ENCODE data around the gene TRIM32. TPM values are rescaled to one million over a fixed set of nuclear protein-coding genes. Genes with fewer than 3 reads are reported as not detected.

TRIM32 gene
- polyA plus RNA-seq, 3 donors, result 0.40 to 1.4 (median 1.3) TPM

DNA sequence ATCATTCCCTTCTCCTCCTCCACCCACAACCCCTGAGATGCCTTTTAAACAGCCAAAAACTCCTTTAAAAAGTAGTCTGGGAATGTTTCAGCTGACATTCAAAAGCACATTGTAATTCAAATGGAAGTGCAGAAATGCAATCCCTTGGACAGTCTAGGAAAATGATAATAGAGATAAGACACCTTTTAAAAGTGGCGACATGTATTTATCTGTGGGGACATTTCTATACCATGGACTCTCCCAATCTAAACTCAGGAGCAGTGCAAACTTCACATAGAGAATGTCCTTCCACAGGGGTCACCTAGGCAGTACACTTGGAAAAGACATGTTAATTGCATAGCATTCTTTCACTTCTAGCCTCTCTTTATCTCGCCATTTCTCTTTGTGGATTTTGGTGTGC lies 33.0 kb downstream of the TRIM32 start:
- no peak overlapping the region for H3K4me3 ChIP-seq (replicated peaks in 1 of 3; ENCODE audit: low read depth in 2 of 3, low read length in 3 of 3)
- peaks cover 0 to 8% (median 1%) of the 10 kb centered on the region in 7 donors for H3K9me3 Mint-ChIP-seq
- no peaks in the 10 kb centered on the region for H3K9me3 ChIP-seq (replicated peaks in 1 of 2; ENCODE audit: control insufficient read depth in 1 of 2, insufficient read depth in 1 of 2, low read length in 2 of 2)
- no peaks in the 10 kb centered on the region for H3K27me3 ChIP-seq (ENCODE audit: control insufficient read depth in 2 of 2, insufficient read depth in 2 of 2, low read length in 2 of 2)
- no peaks in the 10 kb centered on the region for H3K4me1 Mint-ChIP-seq
- no CpG with 5 or more reads among the region's 2 CpGs for WGBS (ENCODE audit: insufficient coverage)
- no peaks in the 10 kb centered on the region for H3K36me3 ChIP-seq (replicated peaks in 1 of 2; ENCODE audit: control insufficient read depth in 1 of 2, insufficient read depth in 2 of 2, low read length in 2 of 2)
- H3K79me2 ChIP-seq (ENCODE audit: insufficient read depth, low read length), result no peaks in the 10 kb centered on the region
- no peak overlapping the region for H3K27ac ChIP-seq (ENCODE audit: low read depth in 1 of 2, low read length in 2 of 2)
- H4K20me1 ChIP-seq (ENCODE audit: insufficient read depth, low read length), result no peaks in the 10 kb centered on the region
- no peaks in the 10 kb centered on the region for H3K4me1 ChIP-seq (ENCODE audit: control insufficient read depth in 1 of 2, insufficient read depth in 2 of 2, low read length in 2 of 2)
- TF ChIP-seq, protein P1, sequence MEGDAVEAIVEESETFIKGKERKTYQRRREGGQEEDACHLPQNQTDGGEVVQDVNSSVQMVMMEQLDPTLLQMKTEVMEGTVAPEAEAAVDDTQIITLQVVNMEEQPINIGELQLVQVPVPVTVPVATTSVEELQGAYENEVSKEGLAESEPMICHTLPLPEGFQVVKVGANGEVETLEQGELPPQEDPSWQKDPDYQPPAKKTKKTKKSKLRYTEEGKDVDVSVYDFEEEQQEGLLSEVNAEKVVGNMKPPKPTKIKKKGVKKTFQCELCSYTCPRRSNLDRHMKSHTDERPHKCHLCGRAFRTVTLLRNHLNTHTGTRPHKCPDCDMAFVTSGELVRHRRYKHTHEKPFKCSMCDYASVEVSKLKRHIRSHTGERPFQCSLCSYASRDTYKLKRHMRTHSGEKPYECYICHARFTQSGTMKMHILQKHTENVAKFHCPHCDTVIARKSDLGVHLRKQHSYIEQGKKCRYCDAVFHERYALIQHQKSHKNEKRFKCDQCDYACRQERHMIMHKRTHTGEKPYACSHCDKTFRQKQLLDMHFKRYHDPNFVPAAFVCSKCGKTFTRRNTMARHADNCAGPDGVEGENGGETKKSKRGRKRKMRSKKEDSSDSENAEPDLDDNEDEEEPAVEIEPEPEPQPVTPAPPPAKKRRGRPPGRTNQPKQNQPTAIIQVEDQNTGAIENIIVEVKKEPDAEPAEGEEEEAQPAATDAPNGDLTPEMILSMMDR (IDR thresholded peaks at IDR 0.05), result no peak
- no peak overlapping the region for H3K4me3 Mint-ChIP-seq
- H3K27ac Mint-ChIP-seq, result no peak overlapping the region
- peaks cover 2 to 5% (median 4%) of the 10 kb centered on the region in 3 donors for H3K27me3 Mint-ChIP-seq (ENCODE audit: low read depth in 3 of 3)
- no peak overlapping the region for H3K9ac ChIP-seq (ENCODE audit: insufficient read depth, low read length, poor library complexity, severe bottlenecking)
- intact Hi-C loops (cut with micrococcal nuclease), result no loop called here
- no peak overlapping the region for H2AFZ ChIP-seq (ENCODE audit: insufficient read depth, low read depth, low read length, poor library complexity, severe bottlenecking)
- no peak for DNase-seq
- no peak overlapping the region for H3K4me2 ChIP-seq (replicated peaks; ENCODE audit: extremely low read depth, low read length, poor library complexity, severe bottlenecking)
- H3K36me3 Mint-ChIP-seq, result no peaks in the 10 kb centered on the region

DNA sequence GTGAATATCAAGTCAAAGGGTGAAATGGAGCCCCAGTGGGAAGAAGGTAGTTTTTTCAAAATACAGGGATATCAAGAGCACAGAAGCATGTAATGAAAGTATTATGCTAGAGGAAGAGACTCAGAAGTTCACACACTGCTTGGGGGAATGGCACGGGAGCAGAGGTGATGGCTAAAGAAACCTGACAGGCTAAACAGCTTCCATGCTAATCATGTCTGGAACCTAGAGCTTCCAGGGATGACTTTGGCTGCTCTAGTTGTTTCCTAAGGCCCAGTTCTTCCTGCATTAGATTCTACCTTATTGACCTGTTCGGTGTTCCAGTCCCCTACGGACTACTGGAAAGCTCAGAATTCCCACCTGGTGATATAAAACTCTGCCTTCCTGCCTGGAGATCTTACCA lies 34.3 kb downstream of the TRIM32 start:
- Mint-ChIP-seq H3K9me3 (peaks cover 0 to 8% (median 1%) of the 10 kb centered on the region in 7 donors), H3K4me3 (no peak overlapping the region), H3K36me3 (no peaks in the 10 kb centered on the region), H3K4me1 (no peaks in the 10 kb centered on the region), H3K27ac (no peak overlapping the region), H3K27me3 (ENCODE audit: low read depth in 3 of 3) (peaks cover 2 to 5% (median 4%) of the 10 kb centered on the region in 3 donors)
- intact Hi-C loops (cut with micrococcal nuclease), result no loop called here
- no peak overlapping the region for H2AFZ ChIP-seq (ENCODE audit: insufficient read depth, low read depth, low read length, poor library complexity, severe bottlenecking)
- no peaks in the 10 kb centered on the region for H3K36me3 ChIP-seq (replicated peaks in 1 of 2; ENCODE audit: control insufficient read depth in 1 of 2, insufficient read depth in 2 of 2, low read length in 2 of 2)
- H3K4me1 ChIP-seq (ENCODE audit: control insufficient read depth in 1 of 2, insufficient read depth in 2 of 2, low read length in 2 of 2), result no peaks in the 10 kb centered on the region
- H4K20me1 ChIP-seq (ENCODE audit: insufficient read depth, low read length), result no peaks in the 10 kb centered on the region
- no peaks in the 10 kb centered on the region for H3K79me2 ChIP-seq (ENCODE audit: insufficient read depth, low read length)
- H3K9ac ChIP-seq (ENCODE audit: insufficient read depth, low read length, poor library complexity, severe bottlenecking), result no peak overlapping the region
- no peak overlapping the region for H3K4me3 ChIP-seq (replicated peaks in 1 of 3; ENCODE audit: low read depth in 2 of 3, low read length in 3 of 3)
- no peaks in the 10 kb centered on the region for H3K27me3 ChIP-seq (ENCODE audit: control insufficient read depth in 2 of 2, insufficient read depth in 2 of 2, low read length in 2 of 2)
- WGBS (ENCODE audit: insufficient coverage), result 91% methylated on average over 3 of the region's 3 CpGs
- TF ChIP-seq, protein P1 (IDR thresholded peaks at IDR 0.05), result no peak
- H3K27ac ChIP-seq (ENCODE audit: low read depth in 1 of 2, low read length in 2 of 2), result no peak overlapping the region
- H3K9me3 ChIP-seq (replicated peaks in 1 of 2; ENCODE audit: control insufficient read depth in 1 of 2, insufficient read depth in 1 of 2, low read length in 2 of 2), result no peaks in the 10 kb centered on the region
- H3K4me2 ChIP-seq (replicated peaks; ENCODE audit: extremely low read depth, low read length, poor library complexity, severe bottlenecking), result no peak overlapping the region
- no peak for DNase-seq

All from CD14-positive monocyte (primary cell).